HEK293T (cell line): ENCODE data around the gene CNPY1.

ENCODE experiments used
- BHLHE40 ChIP-seq: fragments of 450-650 bp; IDR thresholded peaks from 2 replicates; pipeline ENCODE4 v1.6.1; 2016; ENCODE audit warnings: mild to moderate bottlenecking, moderate library complexity, borderline replicate concordance
- CTBP1 ChIP-seq: fragments of 450-650 bp; IDR thresholded peaks from 2 replicates; pipeline ENCODE4 v1.6.1; 2016; ENCODE audit warnings: borderline replicate concordance
- FOXA1 ChIP-seq: fragments of 450-650 bp; IDR thresholded peaks from 2 replicates; pipeline ENCODE4 v1.6.1; 2016; ENCODE audit warnings: mild to moderate bottlenecking
- FOXK2 ChIP-seq: fragments of 450-650 bp; IDR thresholded peaks from 2 replicates; pipeline ENCODE4 v1.6.1; 2016; ENCODE audit warnings: mild to moderate bottlenecking
- FOXM1 ChIP-seq: fragments of 450-650 bp; IDR thresholded peaks from 2 replicates; pipeline ENCODE4 v1.6.1; 2017; ENCODE audit warnings: mild to moderate bottlenecking, borderline replicate concordance
- HDGF ChIP-seq: fragments of 450-650 bp; IDR thresholded peaks from 2 replicates; pipeline ENCODE4 v1.6.1; 2017; ENCODE audit warnings: antibody characterized with exemption, borderline replicate concordance
- LEF1 ChIP-seq: fragments of 450-650 bp; IDR thresholded peaks from 2 replicates; pipeline ENCODE4 v1.6.1; 2017; ENCODE audit warnings: mild to moderate bottlenecking, borderline replicate concordance
- NFRKB ChIP-seq: fragments of 450-650 bp; IDR thresholded peaks from 2 replicates; pipeline ENCODE4 v1.6.1; 2016; ENCODE audit warnings: mild to moderate bottlenecking, moderate library complexity
- SP1 ChIP-seq: fragments of 450-650 bp; IDR thresholded peaks from 2 replicates; pipeline ENCODE4 v1.6.1; 2017
- SUZ12 ChIP-seq: fragments of 450-650 bp; IDR thresholded peaks from 2 replicates; pipeline ENCODE4 v1.6.1; 2016; ENCODE audit warnings: mild to moderate bottlenecking
- TF ChIP-seq, protein P1 (sequence below): fragments of 450-650 bp; IDR thresholded peaks from 2 replicates; pipeline ENCODE4 v1.6.1; 2016

DNA sequence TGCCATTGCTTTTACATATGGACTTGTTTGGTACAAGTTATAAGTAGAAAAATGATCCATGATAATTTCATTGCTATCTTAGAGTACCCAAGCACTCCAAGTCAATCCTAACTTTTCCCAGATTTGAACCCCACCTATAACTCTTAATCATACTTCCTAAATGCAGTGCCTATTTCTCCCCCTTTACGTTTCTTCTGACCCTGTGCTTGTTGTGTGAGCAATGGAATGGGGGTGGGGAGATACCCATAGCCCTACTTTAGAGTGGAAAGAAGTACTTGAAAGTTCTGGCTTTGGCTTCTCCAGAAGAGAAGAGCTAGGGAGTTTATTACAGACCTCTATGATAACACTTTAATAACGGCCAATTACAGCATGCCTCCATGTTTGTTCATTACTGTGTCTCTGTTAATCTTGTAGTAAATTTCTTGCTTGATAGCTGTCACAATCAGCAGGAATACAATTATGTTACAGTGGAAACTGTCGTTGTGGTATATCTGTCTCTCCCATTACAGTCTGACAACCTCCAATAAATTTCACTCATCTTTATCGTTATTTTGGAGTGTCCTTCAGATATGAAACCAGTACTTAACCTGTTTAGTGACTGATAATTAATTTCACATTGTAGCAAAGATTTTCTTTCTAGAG is 34.0 kb downstream of the CNPY1 start:
- TF ChIP-seq LEF1: no peak
- no peak for TF ChIP-seq FOXK2
- no peak for TF ChIP-seq FOXA1
- peak; percentile 29; the same call in 1 of the 2 replicates for TF ChIP-seq CTBP1
- TF ChIP-seq, protein P1, sequence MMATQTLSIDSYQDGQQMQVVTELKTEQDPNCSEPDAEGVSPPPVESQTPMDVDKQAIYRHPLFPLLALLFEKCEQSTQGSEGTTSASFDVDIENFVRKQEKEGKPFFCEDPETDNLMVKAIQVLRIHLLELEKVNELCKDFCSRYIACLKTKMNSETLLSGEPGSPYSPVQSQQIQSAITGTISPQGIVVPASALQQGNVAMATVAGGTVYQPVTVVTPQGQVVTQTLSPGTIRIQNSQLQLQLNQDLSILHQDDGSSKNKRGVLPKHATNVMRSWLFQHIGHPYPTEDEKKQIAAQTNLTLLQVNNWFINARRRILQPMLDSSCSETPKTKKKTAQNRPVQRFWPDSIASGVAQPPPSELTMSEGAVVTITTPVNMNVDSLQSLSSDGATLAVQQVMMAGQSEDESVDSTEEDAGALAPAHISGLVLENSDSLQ: peak; percentile 75
- TF ChIP-seq SP1: no peak
- no peak for TF ChIP-seq NFRKB
- no peak for TF ChIP-seq SUZ12
- no peak for TF ChIP-seq HDGF
- no peak for TF ChIP-seq FOXM1
- no peak for TF ChIP-seq BHLHE40
